ENCODE data around the gene MPHOSPH9.

Gene MPHOSPH9

DNA sequence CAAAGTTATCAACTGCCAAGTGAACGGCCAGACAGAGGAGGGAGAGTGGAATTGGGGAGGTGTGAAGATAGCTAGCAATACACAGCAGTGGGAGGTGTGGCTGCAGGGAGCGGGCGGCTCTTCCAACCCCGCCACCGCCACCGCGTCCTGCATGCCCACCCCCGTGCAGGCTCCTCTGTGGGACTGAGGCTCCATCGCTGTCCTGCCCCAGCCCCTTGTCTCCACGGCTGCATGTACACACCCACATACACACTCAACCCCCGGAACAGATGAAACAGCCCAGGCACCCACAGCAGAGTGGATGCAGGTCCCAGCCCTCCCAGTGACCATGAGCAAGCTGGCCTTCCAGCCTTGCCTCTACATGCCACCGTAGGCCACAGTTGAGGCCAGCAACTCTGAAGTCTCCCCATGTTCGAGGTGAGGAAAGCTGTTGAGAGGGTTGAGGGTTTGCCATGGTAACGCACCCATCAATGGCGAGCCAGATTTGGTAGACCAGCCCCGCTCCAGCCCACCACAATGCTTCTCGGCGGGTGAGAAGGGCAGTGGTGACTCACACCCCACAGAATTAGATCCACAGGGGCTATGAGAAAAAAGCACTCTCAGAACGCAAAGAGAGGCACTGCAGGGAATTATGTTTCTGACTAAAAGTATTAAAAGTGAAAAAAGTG is 121.3 kb downstream of the MPHOSPH9 start:
- no peak overlapping the region for H3K4me3 ChIP-seq (replicated peaks in 1 of 2; ENCODE audit: low read depth in 2 of 2, low read length in 2 of 2)
- TF ChIP-seq, protein P1, sequence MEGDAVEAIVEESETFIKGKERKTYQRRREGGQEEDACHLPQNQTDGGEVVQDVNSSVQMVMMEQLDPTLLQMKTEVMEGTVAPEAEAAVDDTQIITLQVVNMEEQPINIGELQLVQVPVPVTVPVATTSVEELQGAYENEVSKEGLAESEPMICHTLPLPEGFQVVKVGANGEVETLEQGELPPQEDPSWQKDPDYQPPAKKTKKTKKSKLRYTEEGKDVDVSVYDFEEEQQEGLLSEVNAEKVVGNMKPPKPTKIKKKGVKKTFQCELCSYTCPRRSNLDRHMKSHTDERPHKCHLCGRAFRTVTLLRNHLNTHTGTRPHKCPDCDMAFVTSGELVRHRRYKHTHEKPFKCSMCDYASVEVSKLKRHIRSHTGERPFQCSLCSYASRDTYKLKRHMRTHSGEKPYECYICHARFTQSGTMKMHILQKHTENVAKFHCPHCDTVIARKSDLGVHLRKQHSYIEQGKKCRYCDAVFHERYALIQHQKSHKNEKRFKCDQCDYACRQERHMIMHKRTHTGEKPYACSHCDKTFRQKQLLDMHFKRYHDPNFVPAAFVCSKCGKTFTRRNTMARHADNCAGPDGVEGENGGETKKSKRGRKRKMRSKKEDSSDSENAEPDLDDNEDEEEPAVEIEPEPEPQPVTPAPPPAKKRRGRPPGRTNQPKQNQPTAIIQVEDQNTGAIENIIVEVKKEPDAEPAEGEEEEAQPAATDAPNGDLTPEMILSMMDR (IDR thresholded peaks at IDR 0.05; ENCODE audit: low read depth, low read length): no peak
- DNase-seq (ENCODE audit: low read depth in 2 of 2): no peak

DNA sequence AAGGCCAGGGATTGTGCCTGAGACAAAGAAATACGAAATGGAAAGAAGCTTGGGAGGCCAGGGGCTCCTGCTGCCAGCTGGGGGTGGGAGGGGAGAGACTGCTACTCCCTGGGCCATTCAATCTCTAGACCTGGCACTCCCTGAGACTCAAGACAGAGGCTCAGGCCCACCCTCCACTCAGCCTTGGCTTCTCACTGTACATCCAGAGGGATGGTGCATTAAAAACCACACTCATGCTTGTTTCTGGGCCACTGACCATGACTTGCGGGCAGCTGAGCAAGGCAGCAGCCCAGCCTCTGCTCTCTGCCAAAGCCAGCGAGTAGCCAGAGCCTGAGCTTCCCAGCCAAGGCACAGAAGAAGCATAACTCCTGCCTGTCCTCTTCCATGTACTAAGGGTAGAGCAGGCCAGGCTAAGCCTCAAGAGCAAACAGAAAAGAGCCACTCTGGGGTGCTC is 123.6 kb downstream of the MPHOSPH9 start:
- H3K4me3 ChIP-seq (replicated peaks in 1 of 2; ENCODE audit: low read depth in 2 of 2, low read length in 2 of 2): no peak overlapping the region
- TF ChIP-seq, protein P1 (IDR thresholded peaks at IDR 0.05; ENCODE audit: low read depth, low read length): no peak
- no peak for DNase-seq (ENCODE audit: low read depth in 2 of 2)

DNA sequence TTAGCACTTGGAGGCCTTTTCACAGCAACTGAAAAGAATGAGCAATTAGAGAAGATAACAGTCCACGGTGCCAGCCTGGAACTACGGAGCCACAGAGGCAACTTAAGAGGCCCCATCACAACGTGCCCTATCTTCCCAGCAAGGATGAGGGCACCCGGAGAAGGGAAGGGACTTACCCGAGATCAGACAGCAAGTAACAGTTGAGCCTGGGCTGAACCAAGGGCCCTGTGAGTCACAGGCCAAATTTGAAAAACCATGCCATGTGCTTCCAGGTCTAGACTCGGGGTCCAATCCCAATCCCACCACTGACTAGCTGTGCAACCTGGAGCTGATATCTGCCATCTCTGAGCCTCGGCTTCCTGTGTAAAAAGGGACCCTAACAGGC is 124.3 kb downstream of the MPHOSPH9 start:
- TF ChIP-seq, protein P1 (IDR thresholded peaks at IDR 0.05; ENCODE audit: low read depth, low read length): no peak
- no peak for DNase-seq (ENCODE audit: low read depth in 2 of 2)
- no peak overlapping the region for H3K4me3 ChIP-seq (replicated peaks in 1 of 2; ENCODE audit: low read depth in 2 of 2, low read length in 2 of 2)

DNA sequence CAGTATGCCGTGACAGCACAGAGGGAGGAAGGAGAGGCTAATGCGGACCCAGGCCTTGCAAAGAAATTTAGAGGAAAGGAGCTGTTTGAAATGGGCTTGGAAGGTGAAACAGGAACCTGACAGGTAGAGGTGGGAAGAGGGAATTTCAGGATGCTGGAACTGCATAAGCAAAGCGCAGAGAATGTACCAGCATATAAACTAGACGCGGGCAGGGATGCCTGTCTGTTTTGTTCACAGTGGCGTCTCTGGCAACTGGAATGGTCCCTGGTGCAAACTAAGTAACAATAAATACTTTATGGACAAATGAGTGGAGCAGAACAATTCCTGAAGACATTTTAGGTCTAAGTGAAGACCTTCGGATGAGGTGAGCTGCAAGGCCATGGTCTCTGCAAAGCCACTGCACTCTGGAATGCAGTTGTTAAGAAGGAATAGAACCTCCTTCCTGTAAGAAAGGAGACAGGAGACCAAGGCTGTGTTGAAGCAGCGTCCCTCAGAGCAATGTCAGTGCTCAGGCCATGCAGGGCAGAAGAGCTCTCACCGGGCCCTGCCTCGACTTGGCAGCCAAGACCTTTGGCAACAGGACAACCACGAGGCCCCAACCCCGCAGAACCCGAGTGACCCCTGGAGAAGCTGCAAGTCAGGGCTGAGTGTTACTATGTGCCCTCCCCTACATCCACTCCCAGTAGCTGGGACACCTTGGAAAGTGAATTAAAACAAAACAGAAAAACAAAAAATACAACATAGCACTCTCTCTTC is 124.8 kb downstream of the MPHOSPH9 start:
- no peak overlapping the region for H3K4me3 ChIP-seq (replicated peaks in 1 of 2; ENCODE audit: low read depth in 2 of 2, low read length in 2 of 2)
- TF ChIP-seq, protein P1 (IDR thresholded peaks at IDR 0.05; ENCODE audit: low read depth, low read length): no peak
- DNase-seq (ENCODE audit: low read depth in 2 of 2): no peak

DNA sequence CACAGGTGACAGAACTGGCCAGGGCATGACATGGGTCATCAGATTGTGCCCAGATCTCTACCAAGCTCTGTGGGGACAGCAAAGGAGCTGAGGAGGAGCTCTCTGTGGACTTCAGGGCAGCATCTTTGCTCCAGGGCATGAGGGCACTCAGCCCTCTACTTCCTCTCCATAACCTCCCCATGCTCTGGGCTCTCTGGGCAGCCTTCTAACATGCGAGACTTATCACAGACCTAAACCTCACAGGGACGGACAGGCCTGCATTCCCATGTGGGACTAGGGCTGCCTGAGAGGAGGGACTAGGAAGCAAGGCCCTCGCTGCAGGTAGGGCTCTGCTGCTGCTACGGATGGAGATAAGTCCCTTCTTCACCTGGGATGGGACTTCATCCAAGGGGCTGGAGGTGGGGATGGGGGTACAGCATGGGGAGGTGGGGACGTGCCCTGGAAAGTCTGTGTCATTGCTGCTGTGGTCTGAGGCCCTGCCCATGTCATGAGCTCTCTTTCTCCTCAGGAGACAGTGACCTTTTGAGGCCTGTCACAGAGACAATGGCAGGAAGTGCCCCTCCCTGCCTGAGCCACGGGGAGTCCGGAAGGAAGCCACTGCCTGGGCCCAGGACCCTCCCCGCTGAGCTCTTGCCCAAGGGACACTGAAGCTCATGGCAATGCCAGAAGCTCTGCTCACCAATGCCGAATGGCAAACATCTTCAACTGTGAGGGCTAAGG is 126.1 kb downstream of the MPHOSPH9 start:
- DNase-seq (ENCODE audit: low read depth in 2 of 2): peak in 1 of 2 donors; percentile 21
- no peak overlapping the region for H3K4me3 ChIP-seq (replicated peaks in 1 of 2; ENCODE audit: low read depth in 2 of 2, low read length in 2 of 2)
- TF ChIP-seq, protein P1 (IDR thresholded peaks at IDR 0.05; ENCODE audit: low read depth, low read length): no peak

DNA sequence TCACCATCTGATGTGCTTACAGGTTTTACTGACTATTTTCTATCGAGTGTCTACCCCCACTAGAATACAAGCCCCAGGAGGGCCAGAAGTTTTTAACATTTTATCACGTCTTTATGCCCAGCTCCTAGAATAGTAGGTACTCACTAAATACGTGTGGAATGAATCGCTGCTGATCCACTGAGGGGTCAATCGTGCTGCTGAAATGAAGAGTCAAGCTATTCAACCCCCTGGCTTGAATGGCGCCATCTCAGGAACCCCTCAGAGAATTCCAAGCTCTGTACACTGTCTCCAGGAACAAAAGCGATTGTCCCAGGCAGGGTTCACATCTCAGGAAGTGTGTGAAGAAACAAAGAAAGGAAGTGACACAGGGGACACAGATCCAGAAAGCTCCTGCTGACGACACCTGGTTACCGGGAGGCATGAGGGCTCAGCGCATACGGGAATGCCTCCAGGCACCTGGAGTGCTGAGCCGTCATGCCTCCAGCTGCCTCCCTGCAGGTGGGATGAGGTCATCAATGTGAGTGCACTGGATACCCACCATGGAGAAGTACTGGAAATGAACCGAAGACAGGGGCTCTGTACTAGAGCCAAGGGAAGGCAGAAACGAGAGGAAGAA is 127.6 kb downstream of the MPHOSPH9 start:
- TF ChIP-seq, protein P1 (IDR thresholded peaks at IDR 0.05; ENCODE audit: low read depth, low read length): no peak
- H3K4me3 ChIP-seq (replicated peaks in 1 of 2; ENCODE audit: low read depth in 2 of 2, low read length in 2 of 2): no peak overlapping the region
- DNase-seq (ENCODE audit: low read depth in 2 of 2): peak in 1 of 2 donors; percentile 71

Measured in cardiac fibroblast (primary cell).